ENCODE data around the gene LOXL4. TPM values are rescaled to one million over a fixed set of nuclear protein-coding genes. Genes with fewer than 3 reads are reported as not detected.
"Not testable (repeated sequence)": the region's sequence is repeated elsewhere in the genome, so short reads cannot be mapped to it uniquely, and the experiment has no call there.

The LOXL4 gene
- total RNA-seq, 1 experiment from 2014 or later: 0.13 TPM

GRCh38 chr10:98231417-98231816, 36.6 kb downstream of the LOXL4 start:
- no peak overlapping the region for H2BK12ac ChIP-seq (ENCODE audit: insufficient read length, low read depth, low read length)
- H3K4me1 ChIP-seq (ENCODE audit: insufficient read depth, low read length): no peaks in the 10 kb centered on the region
- no peak for DNase-seq
- no peak for TF ChIP-seq CTCF (conservative IDR thresholded peaks at IDR 0.05)
- H3K23ac ChIP-seq (ENCODE audit: insufficient read length, low read depth, low read length): no peak overlapping the region
- H3K9ac ChIP-seq (ENCODE audit: extremely low read depth, insufficient read length, low read length): no peak overlapping the region
- H3K23me2 ChIP-seq (ENCODE audit: insufficient read length, low read depth, low read length, poor library complexity, severe bottlenecking): no peaks in the 10 kb centered on the region
- H2BK120ac ChIP-seq (ENCODE audit: low read depth, low read length, poor library complexity, severe bottlenecking): no peak overlapping the region
- H3K18ac ChIP-seq (ENCODE audit: insufficient read length, low read depth, low read length): no peak overlapping the region
- Mint-ChIP-seq H3K36me3 (ENCODE audit: insufficient read depth in 1 of 3, low read depth in 3 of 3) (peaks cover 4 to 15% (median 15%) of the 10 kb centered on the region in 3 experiments; a peak in 6 of 7 replicates), H3K27me3 (ENCODE audit: low read depth) (no peaks in the 10 kb centered on the region), H3K9me3 (peaks cover 3 to 4% of the 10 kb centered on the region in 2 experiments; a peak in 4 of 5 replicates), H3K4me3 (no peak overlapping the region), H3K4me1 (peaks cover 2 to 5% of the 10 kb centered on the region in 2 experiments; a peak in 3 of 4 replicates), H3K27ac (no peak overlapping the region)
- no peaks in the 10 kb centered on the region for H4K20me1 ChIP-seq (ENCODE audit: control insufficient read depth, insufficient read depth, insufficient read length)
- H3K79me2 ChIP-seq (ENCODE audit: insufficient read depth, low read length): no peaks in the 10 kb centered on the region
- no peak overlapping the region for H2BK15ac ChIP-seq (ENCODE audit: low read depth, low read length)
- no peak overlapping the region for H3K27ac ChIP-seq (ENCODE audit: insufficient read length, low read depth, low read length)
- H3K27me3 ChIP-seq (ENCODE audit: insufficient read depth, low read length): no peaks in the 10 kb centered on the region
- no peak overlapping the region for H4K8ac ChIP-seq (replicated peaks; ENCODE audit: insufficient read length, low read depth, low read length)
- H2BK5ac ChIP-seq (ENCODE audit: insufficient read length, low read length): no peak overlapping the region
- no peak overlapping the region for H3K4me2 ChIP-seq (ENCODE audit: insufficient read depth, insufficient read length, low read length)
- no peak overlapping the region for H2AK5ac ChIP-seq (ENCODE audit: insufficient read length, low read length)
- H2BK20ac ChIP-seq (ENCODE audit: low read depth, low read length, poor library complexity, severe bottlenecking): no peak overlapping the region
- no peak overlapping the region for H4K91ac ChIP-seq (ENCODE audit: insufficient read length, low read depth, low read length)
- no peak overlapping the region for H3K56ac ChIP-seq (ENCODE audit: insufficient read length, low read depth, low read length)
- no peak overlapping the region for H4K5ac ChIP-seq (ENCODE audit: insufficient read length, low read depth, low read length)
- H3K79me1 ChIP-seq (ENCODE audit: insufficient read depth, low read depth, low read length, poor library complexity, severe bottlenecking): no peaks in the 10 kb centered on the region
- H2AFZ ChIP-seq (ENCODE audit: low read length): no peak overlapping the region
- H3K14ac ChIP-seq (ENCODE audit: insufficient read depth, low read length): no peak overlapping the region
- WGBS (ENCODE audit: extremely low coverage, insufficient read length, low lambda C conversion rate): no CpG with 5 or more reads among the region's 4 CpGs
- no peak overlapping the region for H3K4ac ChIP-seq (ENCODE audit: low read depth, low read length)
- no peak overlapping the region for H3T11ph ChIP-seq (ENCODE audit: low read length)
- no peaks in the 10 kb centered on the region for H3K9me3 ChIP-seq (ENCODE audit: control insufficient read depth, low read depth, low read length)

- not testable (repeated sequence) for H2BK120ac ChIP-seq (ENCODE audit: low read depth, low read length, poor library complexity, severe bottlenecking); H3K4me3 Mint-ChIP-seq; H3K27me3 Mint-ChIP-seq (ENCODE audit: low read depth); H3K9me3 Mint-ChIP-seq; H3K27ac ChIP-seq (ENCODE audit: insufficient read length, low read depth, low read length); H3K18ac ChIP-seq (ENCODE audit: insufficient read length, low read depth, low read length); H2AK5ac ChIP-seq (ENCODE audit: insufficient read length, low read length); H3K27me3 ChIP-seq (ENCODE audit: insufficient read depth, low read length); H3K9me3 ChIP-seq (ENCODE audit: control insufficient read depth, low read depth, low read length); H3T11ph ChIP-seq (ENCODE audit: low read length); H3K23ac ChIP-seq (ENCODE audit: insufficient read length, low read depth, low read length); H2BK5ac ChIP-seq (ENCODE audit: insufficient read length, low read length); H3K4ac ChIP-seq (ENCODE audit: low read depth, low read length); H4K5ac ChIP-seq (ENCODE audit: insufficient read length, low read depth, low read length); H4K91ac ChIP-seq (ENCODE audit: insufficient read length, low read depth, low read length); H2BK15ac ChIP-seq (ENCODE audit: low read depth, low read length); H3K79me1 ChIP-seq (ENCODE audit: insufficient read depth, low read depth, low read length, poor library complexity, severe bottlenecking); H3K27ac Mint-ChIP-seq; H4K20me1 ChIP-seq (ENCODE audit: control insufficient read depth, insufficient read depth, insufficient read length); H3K4me1 ChIP-seq (ENCODE audit: insufficient read depth, low read length); H3K23me2 ChIP-seq (ENCODE audit: insufficient read length, low read depth, low read length, poor library complexity, severe bottlenecking); H3K4me2 ChIP-seq (ENCODE audit: insufficient read depth, insufficient read length, low read length); H4K8ac ChIP-seq (replicated peaks; ENCODE audit: insufficient read length, low read depth, low read length); H3K9ac ChIP-seq (ENCODE audit: extremely low read depth, insufficient read length, low read length); DNase-seq; H3K14ac ChIP-seq (ENCODE audit: insufficient read depth, low read length); H3K36me3 Mint-ChIP-seq (ENCODE audit: insufficient read depth in 1 of 3, low read depth in 3 of 3); H3K79me2 ChIP-seq (ENCODE audit: insufficient read depth, low read length); H2BK20ac ChIP-seq (ENCODE audit: low read depth, low read length, poor library complexity, severe bottlenecking); H3K56ac ChIP-seq (ENCODE audit: insufficient read length, low read depth, low read length); H2BK12ac ChIP-seq (ENCODE audit: insufficient read length, low read depth, low read length); H2AFZ ChIP-seq (ENCODE audit: low read length)
- peaks cover 8 to 14% of the 10 kb centered on the region in 2 experiments for H3K4me1 Mint-ChIP-seq
- WGBS (ENCODE audit: extremely low coverage, insufficient read length, low lambda C conversion rate): no CpG with 5 or more reads among the region's 1 CpG
These were observed 39.7 kb downstream of the LOXL4 start for GRCh38 chr10:98228266-98228665.

All from H9 (cell line).